Activated CD8-positive, alpha-beta T cell treated with anti-CD3 and anti-CD28 coated beads, Interleukin-2, amount 10 ng/mL, durations not matched to agents 7 days and 5 days (primary cell): ENCODE measurements around the gene DLST. TPM values are rescaled to one million over a fixed set of nuclear protein-coding genes. Genes with fewer than 3 reads are reported as not detected.

Experiments used
- ATAC-seq: fragments of 150-1000 bp; cut with Tn5 transposase; one replicate; pipeline ENCODE4 v1.10.0; 2021; ENCODE audit warnings: moderate library complexity
- CTCF ChIA-PET: fragments of 350-600 bp; sonication (Branson Sonifier 250); formaldehyde crosslinking; loops from one replicate; lab custom pipeline; 2021; ENCODE audit warnings: antibody characterized with exemption; lab: Charles Lee
- POLR2A ChIA-PET: fragments of 350-600 bp; sonication (Branson Sonifier 250); formaldehyde crosslinking; loops from one replicate; lab custom pipeline; 2021; ENCODE audit warnings: antibody characterized with exemption; lab: Charles Lee
- DNase-seq: peaks from one replicate; pipeline ENCODE4 v3.0.0-alpha.2; 2020
- H3K27ac Mint-ChIP-seq: one replicate; pipeline ENCODE4 v1.8.0; 2021; ENCODE audit warnings: mild to moderate bottlenecking, mixed read lengths
- H3K27me3 Mint-ChIP-seq: one replicate; pipeline ENCODE4 v1.8.0; 2021; ENCODE audit warnings: low read depth, mixed read lengths
- H3K36me3 Mint-ChIP-seq: one replicate; pipeline ENCODE4 v1.8.0; 2021; ENCODE audit warnings: low read depth, mixed read lengths
- H3K4me1 Mint-ChIP-seq: one replicate; pipeline ENCODE4 v1.8.0; 2021; ENCODE audit warnings: low read depth, mixed read lengths
- H3K4me3 Mint-ChIP-seq: one replicate; pipeline ENCODE4 v1.8.0; 2021; ENCODE audit warnings: mild to moderate bottlenecking, mixed read lengths
- H3K9me3 Mint-ChIP-seq: one replicate; pipeline ENCODE4 v1.8.0; 2022; ENCODE audit warnings: mixed read lengths; ENCODE audit not compliant: insufficient read depth
- total RNA-seq, 2 experiments: library from RNA; stranded (reverse); gene quantifications; one replicate each; pipeline ENCODE4 v1.2.3, GENCODE V29; 2021

Gene DLST
- total RNA-seq, result 100 to 1,000 TPM; 106 to 108 TPM

DNA sequence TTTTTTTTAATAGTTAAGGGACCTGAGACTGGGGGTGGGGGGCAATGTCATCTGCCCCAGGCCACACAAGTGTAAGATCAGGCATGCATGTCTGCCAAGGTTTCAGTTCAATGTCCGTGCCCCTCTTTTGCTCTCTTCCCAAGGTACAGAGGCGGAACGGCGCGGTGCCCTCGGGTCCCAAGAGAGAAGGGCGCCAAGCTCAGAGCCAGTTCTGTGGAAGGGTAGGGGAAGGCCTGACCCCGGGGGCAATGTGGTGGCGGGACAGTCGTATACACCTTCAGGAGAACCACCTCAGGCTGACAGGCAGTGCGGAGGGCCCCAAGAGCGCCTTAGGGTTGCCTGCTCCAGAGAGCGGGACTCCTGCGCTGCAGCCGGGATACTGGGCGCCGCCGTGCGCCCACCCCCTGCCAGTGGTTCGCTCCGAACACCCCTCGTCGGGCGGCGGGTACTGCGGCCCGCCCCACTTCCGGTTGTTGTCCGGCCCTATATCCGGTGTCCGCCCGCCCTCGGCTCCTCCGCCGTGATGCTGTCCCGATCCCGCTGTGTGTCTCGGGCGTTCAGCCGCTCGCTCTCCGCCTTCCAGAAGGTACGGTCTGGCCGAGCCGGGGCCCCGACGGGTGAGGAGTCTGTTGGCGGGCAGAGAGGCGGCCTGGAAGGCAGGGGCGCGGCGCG, at the start of gene DLST:
Gene DLST (plus strand): TSS at position 486 of the 672 bp plus-strand sequence. CDS start 38 bp downstream, at position 524.
- no peaks in the 10 kb centered on the region for H3K9me3 Mint-ChIP-seq
- peak; percentile 89 for DNase-seq
- H3K27ac Mint-ChIP-seq, result peak within 1 kb of the TSS; percentile 98
- ChIA-PET CTCF (interaction anchor here (0.7 to 10.4 kb wide), 9 partner anchors 10 to 273 kb away, joined by 3 to 186 read pairs (median 6); no protein-coding TSS in a partner anchor), POLR2A (interaction anchor here (0.9 to 5.3 kb wide), 7 partner anchors 10 to 23 kb away, joined by 3 to 41 read pairs (median 12); no protein-coding TSS in a partner anchor)
- H3K4me1 Mint-ChIP-seq, result peaks cover 59% of the 10 kb centered on the region
- no peaks in the 10 kb centered on the region for H3K27me3 Mint-ChIP-seq
- H3K4me3 Mint-ChIP-seq, result peak within 1 kb of the TSS; percentile 98
- ATAC-seq, result peak; percentile 90
- H3K36me3 Mint-ChIP-seq, result peaks cover 39% of the 10 kb centered on the region

DNA sequence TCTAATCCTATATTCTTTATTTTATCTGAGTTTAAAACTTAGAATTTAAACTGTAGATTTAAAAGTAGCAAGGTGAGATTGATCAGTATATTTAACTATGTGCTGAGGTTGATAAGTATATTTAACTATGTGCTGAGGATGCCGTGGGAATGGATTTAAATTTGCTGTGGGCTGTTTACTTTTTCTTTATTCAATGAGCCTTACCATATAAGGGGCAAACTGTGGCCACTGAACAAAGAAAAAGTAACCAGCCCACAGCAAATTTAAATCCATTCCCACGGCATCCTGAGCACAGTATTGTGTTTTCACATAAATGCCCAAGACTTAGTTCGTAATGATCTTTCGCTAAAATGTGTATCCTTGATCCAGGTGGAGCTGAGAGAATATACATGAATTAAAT, 48.9 kb upstream of the DLST start:
- ATAC-seq, result no peak
- DNase-seq, result no peak
- H3K27ac Mint-ChIP-seq, result no peak overlapping the region
- H3K27me3 Mint-ChIP-seq, result no peaks in the 10 kb centered on the region
- no peaks in the 10 kb centered on the region for H3K9me3 Mint-ChIP-seq
- CTCF ChIA-PET, result no interaction called here
- POLR2A ChIA-PET, result no interaction called here
- H3K4me1 Mint-ChIP-seq, result peaks cover 33% of the 10 kb centered on the region
- H3K4me3 Mint-ChIP-seq, result no peak overlapping the region
- H3K36me3 Mint-ChIP-seq, result peaks cover 45% of the 10 kb centered on the region

DNA sequence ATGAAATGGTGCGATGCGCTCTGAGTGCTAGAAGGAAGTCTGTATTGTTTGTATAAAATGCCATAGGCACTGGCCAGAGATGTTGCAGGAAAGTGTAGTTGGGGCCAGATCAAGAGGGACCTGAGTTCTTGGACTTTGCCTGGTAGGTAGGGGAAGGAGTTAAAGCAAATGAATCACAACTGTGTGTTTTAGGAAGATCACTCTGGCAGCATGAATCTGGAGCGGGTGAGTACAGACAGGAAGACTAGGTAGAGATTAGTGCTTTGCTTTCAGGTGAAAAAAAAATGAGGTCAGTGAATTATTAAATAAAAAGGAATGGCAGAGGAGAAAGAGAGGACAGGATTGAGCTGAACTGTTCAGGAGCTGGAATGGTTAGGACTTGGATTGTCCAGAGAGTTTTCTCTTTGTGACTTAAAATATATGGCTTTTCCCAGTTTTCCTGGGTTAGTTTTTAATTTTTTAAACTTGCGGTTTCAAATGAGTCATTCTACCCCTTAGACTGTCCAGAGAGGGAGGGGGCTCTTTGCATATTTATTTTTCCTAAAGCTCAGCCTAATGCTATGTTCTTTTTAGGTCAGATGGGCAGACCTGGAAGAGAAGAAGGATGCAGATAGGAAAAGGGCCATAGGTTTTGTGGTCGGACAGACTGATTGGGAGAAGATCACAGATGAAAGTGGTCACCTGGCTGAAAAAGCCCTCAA, 46.9 kb upstream of the DLST start:
- no peak overlapping the region for H3K4me3 Mint-ChIP-seq
- no peak for ATAC-seq

DNA sequence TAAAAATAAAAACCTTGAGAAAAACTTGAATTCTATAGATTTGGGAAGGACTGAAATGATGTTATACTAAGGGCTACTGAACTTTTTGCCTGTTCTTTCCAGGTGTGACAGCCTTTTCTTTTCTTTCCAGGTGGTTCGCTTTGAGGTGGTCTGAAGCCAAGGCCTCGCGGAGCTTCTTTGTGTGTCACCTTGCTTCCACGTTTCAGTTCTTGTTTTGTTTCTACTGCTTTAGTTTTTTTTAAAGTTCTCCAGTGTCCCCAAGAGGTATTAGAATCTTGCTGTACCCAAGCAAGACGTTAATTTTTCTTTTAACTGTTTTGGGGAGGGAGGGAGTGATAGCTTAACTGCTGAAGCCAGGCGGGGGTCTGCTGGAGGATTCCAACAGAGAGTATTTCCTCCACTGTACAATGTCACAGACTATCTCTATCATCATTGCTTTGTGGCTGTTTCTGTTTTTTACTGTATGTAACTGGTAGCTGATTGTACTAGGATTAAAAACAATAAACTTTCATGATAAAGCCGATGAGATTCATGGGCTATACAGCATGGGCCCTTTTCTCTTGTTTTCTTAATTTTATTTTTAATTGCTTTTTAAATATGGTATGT, 46.0 kb upstream of the DLST start:
- DNase-seq, result no peak
- CTCF ChIA-PET, result interaction anchor here (1.2 to 5.2 kb wide), 6 partner anchors 9 to 227 kb away, joined by 3 to 43 read pairs (median 6); no protein-coding TSS in a partner anchor
- Mint-ChIP-seq H3K27ac (peak overlapping the region; percentile 46), H3K4me3 (no peak overlapping the region), H3K27me3 (no peaks in the 10 kb centered on the region), H3K4me1 (peaks cover 59% of the 10 kb centered on the region), H3K9me3 (no peaks in the 10 kb centered on the region), H3K36me3 (peaks cover 37% of the 10 kb centered on the region)
- peak; percentile 22 for ATAC-seq
- POLR2A ChIA-PET, result interaction anchor here (1.1 kb wide), 1 partner anchor 72 kb away, joined by 7 read pairs; the partner anchor contains the start of gene YLPM1

More for the DNA sequence above, 46.9 kb upstream of the DLST start:
- Mint-ChIP-seq H3K9me3 (no peaks in the 10 kb centered on the region), H3K36me3 (peaks cover 39% of the 10 kb centered on the region), H3K27me3 (no peaks in the 10 kb centered on the region), H3K4me1 (peaks cover 50% of the 10 kb centered on the region), H3K27ac (no peak overlapping the region)
- POLR2A ChIA-PET, result interaction anchor here (1.1 kb wide), 1 partner anchor 71 kb away, joined by 7 read pairs; the partner anchor contains the start of gene YLPM1
- no peak for DNase-seq
- CTCF ChIA-PET, result interaction anchor here (1.2 to 2.7 kb wide), 6 partner anchors 8 to 226 kb away, joined by 3 to 7 read pairs (median 6); no protein-coding TSS in a partner anchor

DNA sequence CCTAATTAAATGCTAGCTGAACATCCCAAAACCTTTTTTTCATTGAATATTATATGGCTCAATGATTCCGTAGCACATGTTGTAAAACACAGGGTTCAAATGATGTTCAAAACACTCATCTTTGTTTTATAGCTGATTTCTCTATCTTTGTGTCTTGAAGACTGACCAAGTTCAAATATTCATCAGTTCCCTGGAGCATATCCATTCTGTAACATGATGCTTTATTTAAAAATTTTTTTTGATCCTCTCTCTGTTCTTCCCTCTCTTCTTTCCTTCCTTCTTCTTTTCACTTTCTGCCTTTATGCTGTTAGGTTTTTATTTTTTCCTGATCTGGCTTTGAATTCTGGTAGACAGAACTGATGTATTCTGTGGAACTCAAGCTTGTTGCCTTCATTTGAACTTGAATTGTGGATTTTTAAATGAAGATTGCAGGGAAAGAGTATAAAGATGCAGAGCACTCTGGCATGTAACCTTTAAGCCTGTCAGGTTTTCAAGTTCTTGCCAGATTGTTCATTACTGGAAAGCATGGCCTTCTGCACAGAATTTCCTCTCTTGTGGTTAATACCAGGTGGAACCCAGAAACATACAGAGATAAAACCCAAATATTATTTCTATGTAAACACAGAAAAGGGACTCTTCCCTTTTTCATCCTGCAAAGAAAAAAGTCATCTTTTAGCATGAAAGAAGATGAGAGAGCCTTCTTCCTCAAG, 45.3 kb upstream of the DLST start:
- peak overlapping the region; percentile 11 for H3K4me3 Mint-ChIP-seq
- no peaks in the 10 kb centered on the region for H3K9me3 Mint-ChIP-seq
- no peak for DNase-seq

DNA sequence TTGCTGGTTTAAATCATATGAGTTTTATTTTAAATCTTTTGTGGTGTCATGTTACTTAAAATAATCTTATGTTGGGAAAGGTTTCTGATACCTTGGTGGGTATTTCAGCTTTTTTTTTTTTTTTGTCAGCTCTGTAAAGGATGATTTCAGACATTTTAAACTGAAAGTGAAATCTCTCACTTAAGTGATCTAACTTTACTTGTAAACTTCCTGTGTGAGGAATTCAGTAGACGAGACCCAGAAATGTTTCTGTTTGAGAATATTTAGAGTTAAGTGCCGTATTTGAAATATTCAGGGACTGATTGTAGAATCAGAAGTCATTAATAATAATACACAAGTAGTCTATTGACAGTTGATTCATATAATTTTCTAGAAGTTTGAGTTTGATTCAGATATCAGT, 43.5 kb upstream of the DLST start:
- H3K9me3 Mint-ChIP-seq, result no peaks in the 10 kb centered on the region
- H3K27me3 Mint-ChIP-seq, result no peaks in the 10 kb centered on the region
- H3K36me3 Mint-ChIP-seq, result peaks cover 37% of the 10 kb centered on the region
- DNase-seq, result no peak
- H3K4me1 Mint-ChIP-seq, result peaks cover 78% of the 10 kb centered on the region
- CTCF ChIA-PET, result interaction anchor here (1.2 to 5.2 kb wide), 7 partner anchors 8 to 68 kb away, joined by 3 to 43 read pairs (median 4); no protein-coding TSS in a partner anchor
- ATAC-seq, result peak; percentile 46
- POLR2A ChIA-PET, result interaction anchor here (1.3 kb wide), 1 partner anchor 75 kb away, joined by 4 read pairs; the partner anchor contains the start of gene YLPM1
- H3K4me3 Mint-ChIP-seq, result peak overlapping the region; percentile 72
- peak overlapping the region; percentile 87 for H3K27ac Mint-ChIP-seq

More for the DNA sequence above, 45.3 kb upstream of the DLST start:
- H3K27ac Mint-ChIP-seq, result peak overlapping the region; percentile 70
- ATAC-seq, result no peak
- no peaks in the 10 kb centered on the region for H3K27me3 Mint-ChIP-seq
- peaks cover 65% of the 10 kb centered on the region for H3K4me1 Mint-ChIP-seq
- ChIA-PET POLR2A (interaction anchor here (1.1 kb wide), 1 partner anchor 73 kb away, joined by 7 read pairs; the partner anchor contains the start of gene YLPM1), CTCF (interaction anchor here (1.2 to 5.2 kb wide), 5 partner anchors 10 to 228 kb away, joined by 3 to 43 read pairs (median 6); no protein-coding TSS in a partner anchor)
- H3K36me3 Mint-ChIP-seq, result peaks cover 38% of the 10 kb centered on the region

DNA sequence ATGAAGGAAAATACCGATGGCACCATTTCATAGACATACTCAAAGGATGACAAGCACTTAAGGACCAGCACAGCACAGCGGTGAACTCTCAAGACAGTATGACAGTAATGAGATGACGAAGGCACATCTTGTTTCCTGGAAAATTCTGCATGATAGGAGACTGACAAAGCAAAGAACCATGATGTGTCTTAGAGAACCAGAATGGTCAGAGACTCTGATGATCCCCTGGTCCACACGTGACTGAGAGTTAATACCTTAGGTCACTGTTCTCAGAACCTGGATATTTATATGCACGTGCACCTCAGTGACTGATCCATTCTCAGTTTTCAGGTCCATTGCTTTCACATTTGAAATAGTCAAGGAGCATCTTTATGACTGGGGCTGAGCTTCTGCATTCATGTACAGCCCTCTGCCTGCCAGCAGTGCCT, 41.1 kb upstream of the DLST start:
- Mint-ChIP-seq H3K4me1 (peaks cover 67% of the 10 kb centered on the region), H3K9me3 (no peaks in the 10 kb centered on the region), H3K27me3 (no peaks in the 10 kb centered on the region), H3K36me3 (peaks cover 31% of the 10 kb centered on the region), H3K27ac (peak overlapping the region; percentile 85), H3K4me3 (no peak overlapping the region)
- ATAC-seq (no peak), DNase-seq (no peak)
- ChIA-PET CTCF (interaction anchor here (1.1 to 5.2 kb wide), 4 partner anchors 20 to 65 kb away, joined by 4 to 43 read pairs (median 8); no protein-coding TSS in a partner anchor), POLR2A (interaction anchor here (0.6 kb wide), 1 partner anchor 894 kb away, joined by 3 read pairs; no protein-coding TSS in a partner anchor)

DNA sequence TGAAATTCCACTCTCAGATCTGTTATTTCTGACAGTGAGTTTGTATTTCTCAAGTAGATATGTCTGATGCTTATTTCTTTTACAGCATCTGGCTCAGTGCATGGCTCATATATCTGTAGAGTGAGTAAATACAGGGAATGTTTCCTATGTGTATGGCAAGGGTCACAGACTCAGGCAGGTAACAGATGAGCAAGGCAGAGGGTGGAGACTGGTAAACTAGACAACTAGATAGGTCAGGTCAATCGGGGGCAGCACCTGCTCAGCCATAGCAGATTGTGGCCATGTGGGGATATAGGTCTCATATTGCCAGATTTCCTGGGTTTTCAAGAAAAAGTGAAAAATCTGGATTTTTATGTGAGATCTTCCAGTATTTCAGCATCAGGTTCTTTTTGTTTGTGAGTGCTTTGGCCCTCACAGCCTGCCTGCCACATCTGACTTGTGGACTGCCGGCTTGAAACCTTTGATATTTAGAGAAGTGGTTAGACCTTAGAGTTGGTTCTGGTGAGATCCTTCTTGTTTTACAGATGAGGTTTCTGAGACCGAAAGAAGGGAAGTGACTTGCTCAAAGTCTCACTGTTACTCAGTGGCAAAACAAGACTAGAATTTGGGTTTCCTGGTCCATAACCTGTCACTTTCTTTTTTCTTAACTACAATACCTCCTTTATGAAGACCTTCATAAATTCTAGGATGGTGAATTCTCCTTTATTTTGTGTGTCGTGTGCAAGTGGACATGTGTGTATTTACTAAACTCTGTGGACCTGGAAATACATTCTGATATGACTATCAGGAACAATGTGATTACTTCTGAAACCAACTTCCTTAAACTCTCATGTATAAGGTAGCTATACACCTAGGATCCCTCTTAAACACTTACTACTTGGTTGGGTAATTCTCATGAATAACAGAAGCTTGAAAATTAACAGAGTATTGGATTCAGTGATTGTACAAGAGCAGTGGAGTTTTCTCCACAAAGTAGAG, 40.2 kb upstream of the DLST start:
- ATAC-seq (peak; percentile 84), DNase-seq (peak; percentile 64)
- CTCF ChIA-PET, result interaction anchor here (0.9 to 2.8 kb wide), 7 partner anchors 11 to 249 kb away, joined by 3 to 17 read pairs (median 7); no protein-coding TSS in a partner anchor
- peaks cover 60% of the 10 kb centered on the region for H3K4me1 Mint-ChIP-seq
- peak overlapping the region; percentile 32 for H3K4me3 Mint-ChIP-seq
- POLR2A ChIA-PET, result no interaction called here
- no peaks in the 10 kb centered on the region for H3K27me3 Mint-ChIP-seq
- H3K27ac Mint-ChIP-seq, result peak overlapping the region; percentile 85
- H3K36me3 Mint-ChIP-seq, result peaks cover 26% of the 10 kb centered on the region
- no peaks in the 10 kb centered on the region for H3K9me3 Mint-ChIP-seq

DNA sequence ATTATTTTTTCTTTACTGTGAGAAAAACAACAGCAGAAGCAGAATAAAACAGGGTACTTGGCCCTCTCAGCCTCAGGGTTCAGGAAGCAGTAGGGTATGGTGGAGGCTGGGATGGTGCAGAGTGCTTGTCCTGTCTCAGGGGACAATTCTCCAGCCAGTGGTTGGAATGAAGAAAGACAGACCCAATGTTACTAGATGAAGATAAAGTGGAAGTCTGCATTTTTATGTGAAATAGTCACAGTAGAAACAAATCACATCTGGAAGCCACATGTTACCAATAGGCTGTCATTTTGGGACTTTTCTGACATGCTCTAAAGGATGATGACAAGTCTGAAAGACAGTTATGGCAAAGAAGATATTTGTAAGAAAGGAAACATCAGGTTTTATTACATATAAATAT, 38.1 kb upstream of the DLST start:
- no peak for DNase-seq
- no peak for ATAC-seq
- Mint-ChIP-seq H3K9me3 (no peaks in the 10 kb centered on the region), H3K4me1 (peaks cover 39% of the 10 kb centered on the region), H3K27me3 (no peaks in the 10 kb centered on the region), H3K4me3 (no peak overlapping the region), H3K27ac (no peak overlapping the region), H3K36me3 (peaks cover 17% of the 10 kb centered on the region)
- ChIA-PET POLR2A (interaction anchor here (0.8 kb wide), 1 partner anchor 39 kb away, joined by 4 read pairs; no protein-coding TSS in a partner anchor), CTCF (interaction anchor here (2.1 to 2.8 kb wide), 3 partner anchors 9 to 62 kb away, joined by 9 to 17 read pairs (median 11); no protein-coding TSS in a partner anchor)
